GM21423 (cell line): ENCODE measurements around the gene C15orf39.

ENCODE experiments used
- ATAC-seq: cut with Tn5 transposase; IDR thresholded peaks from one replicate; pipeline ENCODE4 v1.9.1; 2021; ENCODE audit warnings: mild to moderate bottlenecking, moderate library complexity; ENCODE audit not compliant: unreplicated experiment

Gene C15orf39

DNA sequence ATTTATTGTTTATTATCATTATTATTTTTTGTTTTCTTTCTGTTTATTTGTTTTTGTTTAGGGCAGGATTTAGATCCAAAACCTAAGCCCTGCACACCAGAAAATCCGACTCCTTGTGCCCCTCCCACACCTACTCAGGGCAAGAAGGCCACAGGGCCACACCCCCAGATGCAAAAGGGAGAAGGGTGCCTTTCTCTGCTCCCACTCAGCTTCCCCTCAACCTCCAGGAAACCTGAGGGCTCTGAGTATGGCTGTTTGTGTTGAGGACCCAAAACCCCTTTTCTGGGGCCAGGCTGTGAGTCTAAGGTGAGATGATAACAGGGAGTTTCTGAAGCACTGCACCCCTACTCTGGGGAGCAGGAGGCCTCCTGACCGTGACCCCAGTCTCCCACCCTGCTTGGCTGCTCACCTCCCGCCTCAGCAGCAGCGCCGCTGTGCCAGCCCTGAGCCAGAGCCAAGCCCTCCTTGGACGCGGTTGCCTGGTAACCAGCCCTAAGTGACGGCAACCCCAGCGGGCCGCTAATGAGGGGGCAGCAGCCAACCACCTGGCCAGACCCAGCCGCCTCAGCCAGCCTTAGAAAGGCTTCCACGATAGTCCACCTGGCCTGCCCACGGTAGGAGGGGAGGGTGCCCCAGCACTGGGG, 6.4 kb upstream of the C15orf39 start:
- no peak for ATAC-seq

DNA sequence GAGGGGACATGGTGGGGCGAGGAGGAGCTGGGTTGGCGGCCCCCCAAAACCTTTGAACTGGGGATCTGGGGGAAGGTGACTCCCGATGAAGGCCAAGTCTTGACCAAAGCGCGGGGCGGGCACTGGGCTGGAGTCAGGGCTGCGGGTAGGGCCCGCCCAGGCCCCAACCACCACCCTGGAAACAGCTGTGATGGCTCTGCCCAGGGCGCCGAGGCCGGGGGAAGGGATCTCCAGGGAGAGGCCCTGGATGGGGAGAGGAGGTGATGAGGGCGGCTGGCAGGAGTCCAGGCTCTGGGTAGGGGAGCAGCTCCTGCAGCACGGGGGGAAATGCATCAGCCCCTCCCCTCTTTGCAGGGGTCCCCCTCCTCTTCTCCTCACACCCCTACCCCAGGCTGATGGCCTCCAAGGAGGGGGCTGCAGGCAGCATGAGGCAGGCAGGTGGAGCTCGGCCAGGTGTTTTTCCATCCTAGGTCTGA, 5.9 kb upstream of the C15orf39 start:
- ATAC-seq = no peak

DNA sequence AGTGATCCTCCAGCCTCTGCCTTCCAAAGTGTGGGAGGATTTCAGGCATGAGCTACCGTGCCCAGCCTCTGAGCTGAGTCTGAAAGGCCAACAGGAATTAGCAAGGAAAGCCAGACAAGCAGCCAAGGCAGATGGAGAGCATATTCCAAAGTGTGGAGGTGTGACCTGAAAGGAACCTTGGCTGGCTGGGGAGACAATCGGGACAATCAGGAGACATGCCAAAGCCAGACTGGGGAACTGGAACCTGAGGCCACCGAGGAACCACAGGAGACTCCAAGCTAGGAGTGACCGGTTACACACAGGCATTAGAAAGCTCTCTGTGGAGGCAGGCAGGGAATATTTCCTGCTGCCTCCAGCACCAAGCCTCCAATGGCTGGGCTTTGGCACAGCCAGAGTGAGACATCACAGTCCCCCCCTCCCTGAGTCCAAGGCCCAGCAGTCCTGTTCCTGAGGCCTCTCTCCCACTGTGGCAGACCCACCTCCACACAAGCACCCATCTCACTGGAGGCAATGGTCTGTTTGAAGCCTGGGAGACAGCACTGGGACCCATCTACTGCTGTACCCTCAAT, 4.5 kb upstream of the C15orf39 start:
- ATAC-seq = no peak

DNA sequence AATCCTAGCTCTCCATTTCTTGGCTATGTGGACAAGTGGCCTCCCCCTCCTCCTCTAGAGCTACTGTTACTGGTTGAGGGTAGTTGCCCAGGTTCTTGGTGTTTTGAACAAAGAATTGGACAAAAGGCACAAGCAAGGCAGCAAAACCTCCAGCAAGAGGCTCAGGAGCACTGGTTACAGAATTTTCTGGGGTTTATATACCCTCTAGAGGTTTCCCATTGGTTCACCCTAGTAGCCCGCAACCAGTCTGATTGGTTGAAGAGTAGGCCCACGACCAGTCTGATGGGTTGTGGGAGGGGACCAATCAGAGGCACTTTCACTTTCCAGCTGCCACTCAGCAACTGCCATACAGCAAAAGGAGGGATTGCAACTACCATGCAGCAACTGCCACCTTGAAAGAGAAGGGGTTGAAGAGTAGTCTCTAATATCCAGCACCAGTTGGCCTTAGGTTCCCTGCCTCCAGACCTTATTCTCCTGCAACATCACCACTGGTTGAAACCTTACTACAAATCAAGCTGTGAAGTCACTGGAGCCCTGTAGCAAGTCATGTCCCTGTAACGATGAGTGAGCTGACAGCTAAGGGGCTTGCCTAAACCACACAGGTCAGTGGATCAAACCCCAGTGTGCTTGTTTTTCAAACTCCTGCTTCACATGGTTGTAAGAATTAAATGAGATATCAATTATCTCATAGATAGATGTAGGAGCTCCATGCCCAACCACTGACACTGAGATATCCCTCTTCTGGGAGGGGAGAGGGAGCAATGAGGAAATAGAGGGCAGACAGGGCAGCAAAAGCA, 2.9 kb upstream of the C15orf39 start:
- no peak for ATAC-seq

DNA sequence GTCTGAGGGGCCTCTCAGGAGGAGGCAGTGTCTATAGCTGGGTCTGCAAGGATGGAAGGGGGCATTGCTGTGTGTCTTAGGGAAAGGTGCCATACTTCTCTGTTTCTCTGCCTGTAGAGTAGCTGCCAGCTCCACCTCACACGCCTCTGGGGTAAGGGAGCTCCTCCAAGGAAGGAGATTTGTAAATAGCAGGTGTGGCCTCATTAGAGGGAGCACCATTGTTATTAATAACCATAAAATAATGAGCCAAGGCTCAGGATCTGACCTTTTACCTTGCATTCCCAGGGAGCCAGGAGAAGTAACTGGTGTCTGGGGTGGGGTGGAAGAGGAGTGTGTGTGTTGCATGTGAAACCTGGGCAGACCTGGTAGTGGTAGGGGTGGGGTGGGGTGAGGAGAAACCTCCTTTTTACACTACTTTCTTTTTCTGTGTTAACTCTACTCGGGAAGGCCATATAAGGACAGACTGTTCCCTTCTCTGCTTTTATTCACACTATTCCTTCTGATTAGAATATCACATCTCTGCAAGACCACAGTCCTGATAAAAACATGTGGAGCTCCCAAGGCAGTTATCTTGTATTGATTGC, 2.2 kb upstream of the C15orf39 start:
- no peak for ATAC-seq

DNA sequence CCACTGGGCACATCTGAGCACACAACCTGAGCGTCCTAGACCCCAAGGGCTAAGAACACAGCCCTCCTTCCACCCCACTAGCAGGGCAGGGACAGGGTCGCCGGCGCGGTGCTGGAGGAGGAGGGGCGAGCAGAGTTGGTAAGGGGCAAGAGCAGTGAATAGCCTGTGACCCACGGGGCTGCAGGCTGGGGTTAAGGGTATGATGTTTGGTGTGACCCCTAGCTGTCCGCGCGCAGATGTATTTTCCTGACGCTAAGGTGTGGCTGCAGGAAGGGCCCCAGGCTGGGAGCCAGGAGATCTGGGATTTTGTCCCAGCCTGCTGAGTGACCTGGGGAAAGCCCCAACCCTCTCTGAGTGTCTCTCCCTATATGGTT, 1.3 kb upstream of the C15orf39 start:
- ATAC-seq = no peak

DNA sequence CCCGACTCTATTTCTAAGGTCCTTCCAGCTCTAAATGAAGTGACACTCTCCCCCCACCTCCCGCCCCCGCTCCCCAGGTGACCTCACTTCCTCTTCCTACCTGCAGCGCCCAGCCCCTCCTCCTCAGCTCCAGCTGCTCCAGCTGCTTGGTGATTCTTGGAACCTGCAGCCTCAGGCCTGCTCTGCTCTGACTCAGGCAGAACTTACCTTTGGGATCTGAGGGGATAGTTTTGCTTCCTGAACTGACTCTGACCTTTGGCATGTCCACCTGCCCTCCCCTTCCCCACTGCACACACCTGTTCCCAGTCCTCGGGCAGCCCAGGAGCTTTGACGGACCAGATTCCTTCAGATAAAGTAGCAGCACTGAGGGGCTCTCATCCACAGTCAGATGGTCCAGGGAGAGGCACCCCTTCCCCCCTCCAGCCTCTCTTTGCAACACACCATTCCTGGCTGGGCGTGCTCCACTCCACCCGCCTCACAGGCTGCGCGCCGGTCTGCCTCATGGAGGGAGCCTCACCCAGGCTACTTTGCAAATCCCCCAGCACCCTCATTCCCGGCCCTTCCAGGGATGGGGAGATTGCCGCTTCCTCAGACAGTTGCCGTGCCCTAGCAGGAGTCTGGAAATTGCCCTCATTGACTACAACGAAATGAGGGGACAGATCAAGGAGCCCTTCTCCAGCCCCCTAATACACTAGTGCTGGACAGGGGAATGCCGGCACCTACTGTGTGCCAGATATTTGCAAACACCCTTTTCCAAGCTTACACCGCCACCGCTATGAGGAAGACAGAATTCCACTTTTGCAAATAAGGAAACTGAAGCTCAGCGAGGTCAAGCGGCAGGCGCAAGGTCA, 692 bp upstream of the C15orf39 start:
- ATAC-seq = no peak

DNA sequence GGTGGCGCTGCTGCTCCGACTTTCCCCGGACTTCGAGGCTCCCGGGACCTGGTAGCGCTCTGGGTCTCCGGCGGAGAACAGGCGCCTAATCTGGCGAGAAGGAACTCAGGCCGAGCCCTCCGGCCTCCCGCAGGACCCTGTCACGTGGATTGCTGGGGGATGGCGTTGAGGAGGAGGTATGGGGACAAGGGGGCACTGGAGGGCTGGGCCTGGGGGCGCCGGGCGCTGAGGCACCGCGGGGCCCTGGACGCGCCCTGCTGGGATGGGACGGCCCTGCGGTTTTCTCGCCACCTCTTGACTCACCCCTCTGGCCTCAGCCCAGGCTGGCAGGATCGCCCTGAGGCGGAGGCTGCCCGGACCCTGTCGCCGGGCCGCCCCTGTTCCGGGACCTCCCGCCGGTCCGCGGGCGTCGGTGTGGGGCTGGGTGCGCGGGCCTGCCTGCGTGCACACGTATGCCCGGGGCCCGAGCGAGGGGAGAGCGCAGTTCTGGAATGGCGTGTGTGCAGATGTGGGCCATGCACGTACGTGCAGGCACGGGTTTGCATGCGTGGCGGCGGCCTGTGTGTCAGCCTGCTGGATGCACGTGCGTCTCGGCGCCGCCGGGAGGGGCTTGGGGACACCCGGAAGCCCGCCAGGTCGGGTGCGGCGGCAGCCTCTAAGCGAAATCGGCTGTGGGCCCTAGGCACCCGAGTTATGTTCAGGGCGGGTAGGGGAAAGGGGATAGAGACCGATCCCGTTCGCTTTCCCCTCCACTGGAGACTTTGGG, 752 bp downstream of the C15orf39 start:
- peak; percentile 23 for ATAC-seq

DNA sequence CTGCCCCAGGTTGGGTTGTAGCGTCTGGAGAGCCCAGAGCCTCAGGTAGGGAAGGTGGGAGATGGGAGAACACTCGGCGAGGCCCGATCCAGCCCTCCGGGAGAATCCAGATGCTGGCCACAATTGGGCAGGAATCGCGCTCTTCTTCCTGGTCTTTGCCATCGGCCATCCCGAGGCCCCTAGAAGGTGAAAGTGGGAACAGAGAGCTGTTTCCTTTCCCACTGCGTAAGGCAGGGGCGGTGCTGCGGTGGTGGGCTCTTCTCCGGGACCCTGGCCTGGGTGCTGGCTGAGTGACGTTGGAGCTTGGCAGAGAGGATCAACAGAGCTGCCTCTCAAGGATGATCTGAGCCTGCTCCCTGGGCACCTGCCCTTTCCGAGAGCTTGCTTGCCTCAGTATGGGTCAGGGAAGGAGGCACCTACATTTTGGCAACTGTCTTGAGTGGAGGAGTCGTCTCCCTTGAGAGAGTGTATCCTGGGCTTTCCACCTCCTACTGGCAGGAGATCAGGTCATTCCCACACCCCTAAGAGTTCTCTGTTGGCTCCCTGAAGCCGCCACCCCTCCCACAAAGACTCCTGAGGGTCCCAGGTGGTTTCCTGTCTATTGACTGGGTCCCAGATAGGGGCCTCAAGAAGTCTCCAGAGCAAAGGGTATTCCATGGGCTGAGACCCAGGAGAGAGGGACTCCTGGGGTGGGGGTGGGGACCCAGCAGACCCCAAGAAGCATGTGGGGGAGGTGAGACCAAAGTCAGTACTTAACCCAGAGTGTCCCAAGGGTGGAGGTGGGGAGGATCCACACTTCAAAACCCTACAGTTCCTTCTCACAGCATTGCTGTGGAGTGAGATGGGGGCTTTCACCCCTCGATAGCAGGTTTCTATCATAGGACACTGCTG, 1.6 kb downstream of the C15orf39 start:
- no peak for ATAC-seq

DNA sequence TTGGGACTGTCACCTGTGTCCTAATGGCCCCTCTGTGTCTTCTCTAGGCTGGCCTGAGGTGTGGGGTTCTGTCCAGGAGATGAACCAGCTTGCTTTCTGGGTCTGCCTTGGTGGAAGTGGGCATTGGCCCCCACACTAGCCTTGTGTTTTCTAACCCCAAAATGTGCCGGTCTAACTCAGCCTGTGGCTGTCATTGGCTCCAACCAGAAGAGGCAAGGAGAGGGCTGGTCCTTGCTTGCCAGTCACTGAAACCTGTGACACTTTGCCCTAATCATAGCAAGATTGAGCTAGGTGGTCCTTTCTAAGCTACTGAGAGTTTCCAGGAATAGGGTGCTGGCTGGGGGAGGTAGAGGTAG, 2.2 kb downstream of the C15orf39 start:
- no peak for ATAC-seq

DNA sequence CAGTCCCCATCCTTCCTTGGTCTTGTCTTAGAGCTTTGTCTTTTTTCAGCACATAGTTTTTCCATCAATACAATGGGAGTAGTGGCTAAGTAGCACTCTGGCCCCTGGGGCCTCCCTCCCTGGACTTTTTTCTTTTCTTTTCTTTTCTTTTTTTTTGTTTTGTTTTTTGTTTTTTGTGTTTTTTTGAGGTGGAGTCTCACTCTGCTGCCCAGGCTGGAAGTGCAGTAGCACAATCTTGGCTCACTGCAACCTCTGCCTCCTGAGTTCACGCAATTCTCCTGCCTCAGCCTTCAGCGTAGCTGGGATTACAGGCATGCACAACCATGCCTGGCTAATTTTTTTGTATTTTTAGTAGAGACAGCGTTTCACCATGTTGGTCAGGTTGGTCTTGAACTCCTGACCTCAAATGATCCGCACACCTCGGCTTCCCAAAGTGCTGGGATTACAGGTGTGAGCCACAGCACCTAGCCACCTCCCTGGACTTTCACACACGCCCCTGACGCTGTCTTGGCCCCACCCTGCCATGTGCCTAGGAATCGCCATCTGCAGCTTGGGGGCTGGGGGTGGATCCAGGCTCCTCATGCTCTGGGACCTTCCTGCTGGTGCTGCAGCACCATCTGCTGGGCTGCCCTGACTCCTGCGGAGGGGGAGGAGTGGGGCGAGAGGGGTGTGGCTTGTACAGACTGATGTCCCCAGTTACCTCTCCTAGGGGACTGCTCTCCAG, 2.8 kb downstream of the C15orf39 start:
- ATAC-seq = peak; percentile 23

DNA sequence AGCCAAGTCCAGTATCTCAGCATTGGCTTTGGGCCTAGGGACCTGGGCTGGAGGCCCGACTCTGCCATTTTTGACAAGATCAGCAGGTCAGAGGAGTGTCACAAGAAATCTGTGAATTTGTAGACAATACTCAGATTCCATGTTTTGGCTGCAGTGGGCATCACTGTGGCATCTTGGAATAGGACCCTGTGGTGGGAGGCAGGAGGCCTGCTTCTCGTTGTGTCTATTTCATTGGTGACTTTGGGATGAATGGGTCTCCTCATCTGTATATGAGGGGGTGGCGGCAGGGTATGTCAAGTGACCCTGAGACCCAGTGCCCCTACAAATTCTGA, 3.3 kb downstream of the C15orf39 start:
- no peak for ATAC-seq

DNA sequence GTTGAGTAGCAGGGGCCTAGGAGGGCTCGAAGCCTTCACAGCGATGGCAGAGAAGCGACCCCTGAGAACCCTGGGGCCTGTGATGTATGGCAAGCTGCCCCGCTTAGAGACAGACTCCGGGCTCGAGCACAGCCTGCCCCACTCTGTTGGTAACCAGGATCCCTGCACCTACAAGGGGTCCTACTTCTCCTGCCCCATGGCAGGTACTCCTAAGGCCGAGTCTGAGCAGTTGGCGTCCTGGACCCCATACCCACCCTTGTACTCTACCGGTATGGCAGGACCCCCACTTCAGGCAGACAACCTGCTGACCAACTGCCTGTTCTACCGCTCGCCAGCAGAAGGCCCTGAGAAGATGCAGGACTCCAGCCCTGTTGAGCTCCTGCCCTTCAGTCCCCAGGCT, 4.3 kb downstream of the C15orf39 start:
- no peak for ATAC-seq

DNA sequence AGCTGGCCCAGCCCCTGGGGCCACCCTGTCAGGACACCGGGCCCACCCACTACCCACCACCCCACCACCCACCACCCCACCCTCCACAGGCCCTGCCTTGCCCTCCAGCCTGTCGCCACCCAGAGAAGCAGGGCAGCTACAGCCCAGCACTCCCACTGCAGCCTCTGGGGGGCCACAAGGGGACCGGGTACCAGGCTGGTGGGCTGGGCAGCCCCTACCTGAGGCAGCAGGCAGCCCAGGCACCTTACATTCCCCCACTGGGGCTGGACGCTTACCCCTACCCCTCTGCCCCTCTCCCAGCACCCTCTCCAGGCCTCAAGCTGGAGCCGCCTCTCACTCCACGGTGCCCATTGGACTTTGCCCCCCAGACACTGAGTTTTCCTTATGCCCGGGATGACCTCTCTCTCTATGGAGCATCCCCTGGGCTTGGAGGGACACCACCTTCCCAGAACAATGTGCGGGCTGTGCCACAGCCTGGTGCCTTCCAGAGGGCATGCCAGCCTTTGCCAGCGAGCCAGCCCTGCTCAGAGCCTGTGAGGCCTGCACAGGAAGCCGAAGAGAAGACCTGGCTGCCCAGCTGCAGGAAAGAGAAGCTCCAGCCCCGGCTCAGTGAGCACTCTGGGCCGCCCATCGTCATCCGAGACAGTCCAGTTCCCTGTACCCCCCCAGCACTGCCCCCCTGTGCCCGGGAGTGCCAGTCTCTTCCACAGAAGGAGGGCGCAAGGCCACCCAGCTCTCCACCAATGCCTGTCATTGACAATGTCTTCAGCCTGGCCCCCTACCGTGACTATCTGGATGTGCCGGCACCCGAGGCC, 5.3 kb downstream of the C15orf39 start:
- no peak for ATAC-seq

DNA sequence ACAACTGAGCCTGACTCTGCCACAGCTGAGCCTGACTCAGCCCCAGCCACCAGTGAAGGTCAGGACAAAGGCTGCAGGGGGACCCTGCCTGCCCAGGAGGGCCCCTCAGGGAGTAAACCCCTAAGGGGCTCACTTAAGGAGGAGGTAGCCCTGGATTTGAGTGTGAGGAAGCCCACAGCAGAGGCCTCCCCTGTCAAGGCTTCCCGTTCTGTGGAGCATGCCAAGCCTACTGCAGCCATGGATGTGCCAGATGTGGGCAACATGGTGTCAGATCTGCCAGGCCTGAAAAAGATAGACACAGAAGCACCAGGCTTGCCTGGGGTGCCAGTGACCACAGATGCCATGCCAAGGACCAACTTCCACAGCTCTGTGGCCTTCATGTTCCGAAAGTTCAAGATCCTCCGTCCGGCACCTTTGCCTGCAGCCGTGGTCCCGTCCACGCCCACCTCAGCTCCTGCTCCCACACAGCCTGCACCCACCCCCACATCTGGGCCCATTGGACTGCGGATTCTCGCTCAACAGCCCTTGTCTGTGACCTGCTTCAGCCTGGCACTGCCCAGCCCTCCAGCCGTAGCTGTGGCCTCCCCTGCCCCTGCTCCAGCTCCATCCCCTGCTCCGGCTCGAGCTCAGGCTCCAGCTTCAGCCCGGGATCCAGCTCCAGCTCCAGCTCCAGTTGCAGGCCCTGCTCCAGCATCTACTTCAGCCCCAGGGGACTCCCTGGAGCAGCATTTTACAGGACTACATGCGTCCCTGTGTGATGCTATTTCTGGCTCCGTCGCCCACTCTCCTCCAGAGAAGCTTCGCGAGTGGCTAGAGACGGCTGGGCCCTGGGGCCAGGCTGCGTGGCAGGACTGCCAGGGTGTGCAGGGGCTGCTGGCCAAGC, 6.2 kb downstream of the C15orf39 start:
- ATAC-seq = no peak

DNA sequence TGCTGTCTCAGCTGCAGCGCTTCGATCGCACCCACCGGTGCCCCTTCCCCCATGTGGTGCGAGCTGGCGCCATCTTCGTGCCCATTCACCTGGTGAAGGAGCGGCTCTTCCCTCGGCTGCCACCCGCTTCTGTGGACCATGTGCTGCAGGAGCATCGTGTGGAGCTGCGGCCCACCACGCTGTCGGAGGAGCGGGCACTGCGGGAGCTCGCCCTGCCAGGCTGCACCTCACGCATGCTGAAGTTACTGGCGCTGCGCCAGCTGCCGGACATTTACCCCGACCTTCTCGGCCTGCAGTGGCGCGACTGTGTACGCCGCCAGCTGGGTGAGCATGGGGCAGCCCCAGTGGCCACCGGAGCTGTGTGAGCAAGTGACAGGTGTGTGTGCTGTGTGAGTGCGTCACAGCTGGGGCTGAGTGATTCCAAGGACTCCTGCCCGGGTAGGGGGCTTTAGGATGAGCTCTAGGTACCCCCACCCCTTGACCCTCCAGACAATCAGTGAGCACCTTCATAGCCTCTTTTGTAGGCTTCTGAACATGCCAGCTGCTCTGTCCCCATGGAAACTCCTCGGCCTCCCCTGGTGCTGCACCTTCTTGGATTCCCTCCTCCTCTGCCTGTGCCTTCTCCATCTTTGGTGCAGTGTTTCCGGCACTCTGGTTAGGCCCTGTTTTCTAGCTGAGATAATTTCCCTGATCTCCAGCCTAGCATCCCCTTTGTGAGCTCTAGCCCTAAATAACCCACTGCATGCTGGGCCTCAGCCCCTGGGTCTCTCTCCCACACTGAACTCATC, 7.0 kb downstream of the C15orf39 start:
- no peak for ATAC-seq
